Endothelial cell (in vitro differentiated cells): ENCODE results near the gene NDUFB5. TPM values are rescaled to one million over a fixed set of nuclear protein-coding genes. Genes with fewer than 3 reads are reported as not detected.

Experiments
- DNase-seq: peaks from one replicate; pipeline ENCODE4 v3.0.0; 2021; ENCODE audit warnings: low spot score
- H3K27ac Mint-ChIP-seq: one replicate; pipeline ENCODE4 v1.8.0; 2021; ENCODE audit warnings: mixed read lengths, inconsistent platforms; ENCODE audit not compliant: unreplicated experiment
- H3K27me3 Mint-ChIP-seq: one replicate; pipeline ENCODE4 v1.8.0; 2021; ENCODE audit warnings: mild to moderate bottlenecking, moderate library complexity, mixed read lengths, inconsistent platforms; ENCODE audit not compliant: unreplicated experiment
- H3K36me3 Mint-ChIP-seq: one replicate; pipeline ENCODE4 v1.8.0; 2021; ENCODE audit warnings: mild to moderate bottlenecking, low read depth, mixed read lengths, inconsistent platforms; ENCODE audit not compliant: unreplicated experiment
- H3K4me1 Mint-ChIP-seq: one replicate; pipeline ENCODE4 v1.8.0; 2021; ENCODE audit warnings: mild to moderate bottlenecking, mixed read lengths, inconsistent platforms; ENCODE audit not compliant: unreplicated experiment
- H3K4me3 Mint-ChIP-seq: one replicate; pipeline ENCODE4 v1.8.0; 2021; ENCODE audit warnings: mild to moderate bottlenecking, mixed read lengths, inconsistent platforms; ENCODE audit not compliant: unreplicated experiment
- H3K9me3 Mint-ChIP-seq: one replicate; pipeline ENCODE4 v1.8.0; 2021; ENCODE audit warnings: mixed read lengths, inconsistent platforms; ENCODE audit not compliant: unreplicated experiment
- CTCF ChIP-seq: fragments of 200-600 bp; sonication (generic); IDR thresholded peaks from one replicate; pipeline ENCODE4 v1.5.0; 2021; ENCODE audit warnings: antibody characterized with exemption; ENCODE audit not compliant: unreplicated experiment
- total RNA-seq: library from RNA; stranded (reverse); fragmentation: NEBNext Ultra II Directional; extraction: Animal tissue kit (Norgen Biotek cat#: 25700); gene quantifications from one replicate; pipeline ENCODE4 v1.2.1, GENCODE V29; 2021; ENCODE audit not compliant: unreplicated experiment

The NDUFB5 gene
- total RNA-seq, 1 donor from 2014 or later: 83.9 TPM

- Mint-ChIP-seq H3K27me3 (peaks cover 7% of the 10 kb centered on the region), H3K9me3 (no peaks in the 10 kb centered on the region), H3K36me3 (peaks cover 6% of the 10 kb centered on the region), H3K4me3 (peak overlapping the region; percentile 98), H3K27ac (peak overlapping the region; percentile 82), H3K4me1 (peaks cover 9% of the 10 kb centered on the region)
- no peak for TF ChIP-seq CTCF
- DNase-seq: peak; percentile 73
Measured at GRCh38 chr3:179563271-179563783, 41.3 kb upstream of the NDUFB5 start.

GRCh38 chr3:179565496-179565895 is 39.1 kb upstream of the NDUFB5 start:
- no peak for TF ChIP-seq CTCF
- H3K36me3 Mint-ChIP-seq: peaks cover 8% of the 10 kb centered on the region
- H3K4me3 Mint-ChIP-seq: no peak overlapping the region
- peaks cover 7% of the 10 kb centered on the region for H3K27me3 Mint-ChIP-seq
- H3K9me3 Mint-ChIP-seq: no peaks in the 10 kb centered on the region
- no peak for DNase-seq
- no peak overlapping the region for H3K27ac Mint-ChIP-seq
- H3K4me1 Mint-ChIP-seq: peaks cover 9% of the 10 kb centered on the region

GRCh38 chr3:179580992-179581391 is 23.6 kb upstream of the NDUFB5 start:
- Mint-ChIP-seq H3K27me3 (peaks cover 2% of the 10 kb centered on the region), H3K36me3 (peaks cover 19% of the 10 kb centered on the region), H3K4me1 (no peaks in the 10 kb centered on the region), H3K9me3 (no peaks in the 10 kb centered on the region), H3K27ac (no peak overlapping the region), H3K4me3 (no peak overlapping the region)
- no peak for TF ChIP-seq CTCF
- no peak for DNase-seq

- peaks cover 22% of the 10 kb centered on the region for H3K36me3 Mint-ChIP-seq
Measured at GRCh38 chr3:179589143-179589542, 15.5 kb upstream of the NDUFB5 start.

More at GRCh38 chr3:179589143-179589542, 15.5 kb upstream of the NDUFB5 start:
- no peaks in the 10 kb centered on the region for H3K9me3 Mint-ChIP-seq
- no peaks in the 10 kb centered on the region for H3K27me3 Mint-ChIP-seq
- H3K4me1 Mint-ChIP-seq: no peaks in the 10 kb centered on the region
- H3K4me3 Mint-ChIP-seq: no peak overlapping the region
- H3K27ac Mint-ChIP-seq: peak overlapping the region; percentile 0
- no peak for TF ChIP-seq CTCF
- DNase-seq: no peak
